ENCODE measurements around the gene KIF2C. TPM values are rescaled to one million over a fixed set of nuclear protein-coding genes. Genes with fewer than 3 reads are reported as not detected.

The KIF2C gene
- total RNA-seq, 1 experiment from 2014 or later = 92.6 TPM

DNA sequence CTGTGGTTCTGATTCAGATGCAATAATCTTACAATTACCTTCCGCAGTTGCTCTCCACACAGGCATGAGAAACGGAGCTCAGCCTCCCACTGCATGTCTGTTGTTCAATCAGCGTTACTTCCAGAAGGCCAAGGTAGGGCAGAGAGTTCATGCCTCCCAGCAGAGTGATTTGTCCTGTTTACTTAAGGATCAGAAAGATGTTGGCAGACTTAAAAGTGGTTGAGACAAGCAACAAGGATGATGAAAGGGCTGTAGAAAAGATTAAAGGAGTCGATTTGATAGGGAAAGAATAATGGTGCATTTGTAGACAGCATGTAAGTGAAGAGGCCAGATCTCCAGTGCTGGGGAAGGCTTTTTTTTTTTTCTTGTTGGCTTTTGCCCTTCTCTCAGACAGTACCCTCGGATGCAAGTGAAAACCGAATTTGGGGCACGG, 38.5 kb upstream of the KIF2C start (continued):
- TF ChIP-seq, protein P1, sequence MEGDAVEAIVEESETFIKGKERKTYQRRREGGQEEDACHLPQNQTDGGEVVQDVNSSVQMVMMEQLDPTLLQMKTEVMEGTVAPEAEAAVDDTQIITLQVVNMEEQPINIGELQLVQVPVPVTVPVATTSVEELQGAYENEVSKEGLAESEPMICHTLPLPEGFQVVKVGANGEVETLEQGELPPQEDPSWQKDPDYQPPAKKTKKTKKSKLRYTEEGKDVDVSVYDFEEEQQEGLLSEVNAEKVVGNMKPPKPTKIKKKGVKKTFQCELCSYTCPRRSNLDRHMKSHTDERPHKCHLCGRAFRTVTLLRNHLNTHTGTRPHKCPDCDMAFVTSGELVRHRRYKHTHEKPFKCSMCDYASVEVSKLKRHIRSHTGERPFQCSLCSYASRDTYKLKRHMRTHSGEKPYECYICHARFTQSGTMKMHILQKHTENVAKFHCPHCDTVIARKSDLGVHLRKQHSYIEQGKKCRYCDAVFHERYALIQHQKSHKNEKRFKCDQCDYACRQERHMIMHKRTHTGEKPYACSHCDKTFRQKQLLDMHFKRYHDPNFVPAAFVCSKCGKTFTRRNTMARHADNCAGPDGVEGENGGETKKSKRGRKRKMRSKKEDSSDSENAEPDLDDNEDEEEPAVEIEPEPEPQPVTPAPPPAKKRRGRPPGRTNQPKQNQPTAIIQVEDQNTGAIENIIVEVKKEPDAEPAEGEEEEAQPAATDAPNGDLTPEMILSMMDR (IDR thresholded peaks at IDR 0.05 in 2 of 3, conservative IDR thresholded peaks at IDR 0.05 in 1 of 3; ENCODE audit: borderline replicate concordance in 1 of 3, insufficient read depth in 1 of 3, low read depth in 2 of 3, low read length in 2 of 3) = no peak
- no peak for TF ChIP-seq CEBPB (IDR thresholded peaks at IDR 0.05; ENCODE audit: low read depth)
- TF ChIP-seq EGR1 (IDR thresholded peaks at IDR 0.05; ENCODE audit: low read depth) = no peak
- TF ChIP-seq POLR2AphosphoS5 (IDR thresholded peaks at IDR 0.05; ENCODE audit: low read depth, low read length) = no peak
- TF ChIP-seq, protein P2, sequence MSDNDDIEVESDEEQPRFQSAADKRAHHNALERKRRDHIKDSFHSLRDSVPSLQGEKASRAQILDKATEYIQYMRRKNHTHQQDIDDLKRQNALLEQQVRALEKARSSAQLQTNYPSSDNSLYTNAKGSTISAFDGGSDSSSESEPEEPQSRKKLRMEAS (IDR thresholded peaks at IDR 0.05) = no peak
- no peak for TF ChIP-seq SIN3A (IDR thresholded peaks at IDR 0.05; ENCODE audit: low read depth)
- no peak for TF ChIP-seq ZFX (IDR thresholded peaks at IDR 0.05)

GRCh38 chr1:44705470-44705869, 34.2 kb upstream of the KIF2C start:
- Histone ChIP-seq H3K4me3 (replicated peaks in 1 of 2; ENCODE audit: low read depth in 1 of 2, low read length in 2 of 2) (no peak overlapping the region), H3K36me3 (ENCODE audit: control insufficient read depth in 1 of 2, insufficient read depth in 2 of 2, low read length in 2 of 2) (no peaks in the 10 kb centered on the region), H3K27ac (ENCODE audit: low read depth, low read length) (no peak overlapping the region), H3K79me2 (ENCODE audit: insufficient read depth, low read length) (no peaks in the 10 kb centered on the region), H3K27me3 (ENCODE audit: insufficient read depth, low read length) (no peaks in the 10 kb centered on the region), H4K20me1 (ENCODE audit: insufficient read depth) (no peaks in the 10 kb centered on the region), H2AFZ (ENCODE audit: low read depth, low read length, poor library complexity, severe bottlenecking) (no peak overlapping the region), H3K4me2 (ENCODE audit: low read length) (no peak overlapping the region), H3K4me1 (ENCODE audit: control insufficient read depth in 1 of 2, insufficient read depth in 2 of 2, low read length in 2 of 2) (peaks cover 17 to 46% of the 10 kb centered on the region in 2 experiments), H3K9ac (ENCODE audit: low read length) (no peak overlapping the region), H3K9me3 (ENCODE audit: control insufficient read depth in 1 of 2, insufficient read depth in 1 of 2, low read depth in 1 of 2, low read length in 2 of 2) (no peaks in the 10 kb centered on the region), H3K9me2 (ENCODE audit: insufficient read depth) (no peaks in the 10 kb centered on the region)
- ChIA-PET POLR2A (interaction anchor here (5.3 kb wide), 1 partner anchor 16 kb away, joined by 64 read pairs; no protein-coding TSS in a partner anchor), CTCF (no interaction called here), RAD21 (ENCODE audit: low non-redundant PET in 1 of 2, low total read pairs in 2 of 2, uncharacterized antibody in 2 of 2, unreplicated experiment in 2 of 2) (no interaction called here)
- TF ChIP-seq YY1 (IDR thresholded peaks at IDR 0.05; ENCODE audit: extremely low read depth, insufficient replicate concordance, low read depth, low read length) (no peak), EZH2phosphoT487 (IDR thresholded peaks at IDR 0.05; ENCODE audit: borderline replicate concordance) (no peak), SP1 (IDR thresholded peaks at IDR 0.05; ENCODE audit: low read depth) (no peak), ATF3 (IDR thresholded peaks at IDR 0.05) (no peak), ELF1 (IDR thresholded peaks at IDR 0.05; ENCODE audit: borderline replicate concordance, low read depth) (no peak), EZH2 (IDR thresholded peaks at IDR 0.05) (no peak), CEBPB (IDR thresholded peaks at IDR 0.05; ENCODE audit: low read depth) (no peak), ZNF274 (IDR thresholded peaks at IDR 0.05; ENCODE audit: low read depth, low read length) (no peak), SRF (IDR thresholded peaks at IDR 0.05; ENCODE audit: low read depth) (no peak), TCF7L2 (IDR thresholded peaks at IDR 0.05; ENCODE audit: borderline replicate concordance, extremely low read depth, insufficient read depth, insufficient read length) (no peak)
- TF ChIP-seq, protein P1 (IDR thresholded peaks at IDR 0.05 in 2 of 3, conservative IDR thresholded peaks at IDR 0.05 in 1 of 3; ENCODE audit: borderline replicate concordance in 1 of 3, insufficient read depth in 1 of 3, low read depth in 2 of 3, low read length in 2 of 3) = no peak
- TF ChIP-seq, protein P3, sequence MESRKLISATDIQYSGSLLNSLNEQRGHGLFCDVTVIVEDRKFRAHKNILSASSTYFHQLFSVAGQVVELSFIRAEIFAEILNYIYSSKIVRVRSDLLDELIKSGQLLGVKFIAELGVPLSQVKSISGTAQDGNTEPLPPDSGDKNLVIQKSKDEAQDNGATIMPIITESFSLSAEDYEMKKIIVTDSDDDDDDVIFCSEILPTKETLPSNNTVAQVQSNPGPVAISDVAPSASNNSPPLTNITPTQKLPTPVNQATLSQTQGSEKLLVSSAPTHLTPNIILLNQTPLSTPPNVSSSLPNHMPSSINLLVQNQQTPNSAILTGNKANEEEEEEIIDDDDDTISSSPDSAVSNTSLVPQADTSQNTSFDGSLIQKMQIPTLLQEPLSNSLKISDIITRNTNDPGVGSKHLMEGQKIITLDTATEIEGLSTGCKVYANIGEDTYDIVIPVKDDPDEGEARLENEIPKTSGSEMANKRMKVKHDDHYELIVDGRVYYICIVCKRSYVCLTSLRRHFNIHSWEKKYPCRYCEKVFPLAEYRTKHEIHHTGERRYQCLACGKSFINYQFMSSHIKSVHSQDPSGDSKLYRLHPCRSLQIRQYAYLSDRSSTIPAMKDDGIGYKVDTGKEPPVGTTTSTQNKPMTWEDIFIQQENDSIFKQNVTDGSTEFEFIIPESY (IDR thresholded peaks at IDR 0.05; ENCODE audit: extremely low read depth, insufficient replicate concordance, low read length) = no peak
- DNase-seq (ENCODE audit: low read depth, low spot score) (no peak), ATAC-seq (no peak)
- intact Hi-C loops (cut with micrococcal nuclease) = no loop called here
- no TSS peak for BruUV-seq (replicated peaks)
